Naive B cell (primary cell): Measurements from ENCODE around the gene CST9. TPM values are rescaled to one million over a fixed set of nuclear protein-coding genes. Genes with fewer than 3 reads are reported as not detected.

ENCODE experiments used
- ATAC-seq, 2 donors: fragments of 150-1000 bp; cut with Tn5 transposase; 2 replicates each; pipeline ENCODE4 v1.10.0; 2021; ENCODE audit warnings: low read depth in 2 of 2, mild to moderate bottlenecking in 2 of 2, moderate library complexity in 2 of 2
- DNase-seq: peaks from one replicate; pipeline ENCODE4 v3.0.0; 2022
- H3K27ac Mint-ChIP-seq, 6 donors: one replicate each; pipeline ENCODE4 v1.8.0; 2020 to 2022; ENCODE audit warnings: mild to moderate bottlenecking in 6 of 6, mixed read lengths in 6 of 6, moderate library complexity in 5 of 6, inconsistent platforms in 2 of 6
- H3K27me3 Mint-ChIP-seq, 3 donors: one replicate each; pipeline ENCODE4 v1.8.0; 2021 to 2022; ENCODE audit warnings: mixed read lengths in 3 of 3, mild to moderate bottlenecking in 1 of 3
- H3K36me3 Mint-ChIP-seq, 2 donors: one replicate each; pipeline ENCODE4 v1.8.0; 2020 to 2022; ENCODE audit warnings: mixed read lengths in 2 of 2, inconsistent platforms in 1 of 2, mild to moderate bottlenecking in 1 of 2
- H3K4me1 Mint-ChIP-seq, 3 donors: one replicate each; pipeline ENCODE4 v1.8.0; 2020 to 2022; ENCODE audit warnings: mixed read lengths in 3 of 3, inconsistent platforms in 1 of 3, mild to moderate bottlenecking in 1 of 3, moderate library complexity in 1 of 3
- H3K4me3 Mint-ChIP-seq, 8 donors: one replicate each; pipeline ENCODE4 v1.8.0; 2020 to 2022; ENCODE audit warnings: mild to moderate bottlenecking in 8 of 8, mixed read lengths in 8 of 8, moderate library complexity in 8 of 8, inconsistent platforms in 2 of 8
- H3K9me3 Mint-ChIP-seq, 7 donors: one replicate each; pipeline ENCODE4 v1.8.0; 2020 to 2022; ENCODE audit warnings: mixed read lengths in 7 of 7, mild to moderate bottlenecking in 5 of 7, inconsistent platforms in 2 of 7, moderate library complexity in 1 of 7
- polyA plus RNA-seq, 6 donors: library from polyadenylated mRNA; unstranded; fragments of 300-500 nt; fragmentation: Illumina TruSeq; gene quantifications; one replicate each; pipeline ENCODE4 v1.2.3, GENCODE V29; 2021; ENCODE audit warnings: low read depth in 6 of 6

CST9 gene, protein sequence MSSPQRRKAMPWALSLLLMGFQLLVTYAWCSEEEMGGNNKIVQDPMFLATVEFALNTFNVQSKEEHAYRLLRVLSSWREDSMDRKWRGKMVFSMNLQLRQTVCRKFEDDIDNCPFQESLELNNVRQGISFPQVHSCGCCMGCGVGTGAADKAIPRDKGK
- polyA plus RNA-seq = not detected

DNA sequence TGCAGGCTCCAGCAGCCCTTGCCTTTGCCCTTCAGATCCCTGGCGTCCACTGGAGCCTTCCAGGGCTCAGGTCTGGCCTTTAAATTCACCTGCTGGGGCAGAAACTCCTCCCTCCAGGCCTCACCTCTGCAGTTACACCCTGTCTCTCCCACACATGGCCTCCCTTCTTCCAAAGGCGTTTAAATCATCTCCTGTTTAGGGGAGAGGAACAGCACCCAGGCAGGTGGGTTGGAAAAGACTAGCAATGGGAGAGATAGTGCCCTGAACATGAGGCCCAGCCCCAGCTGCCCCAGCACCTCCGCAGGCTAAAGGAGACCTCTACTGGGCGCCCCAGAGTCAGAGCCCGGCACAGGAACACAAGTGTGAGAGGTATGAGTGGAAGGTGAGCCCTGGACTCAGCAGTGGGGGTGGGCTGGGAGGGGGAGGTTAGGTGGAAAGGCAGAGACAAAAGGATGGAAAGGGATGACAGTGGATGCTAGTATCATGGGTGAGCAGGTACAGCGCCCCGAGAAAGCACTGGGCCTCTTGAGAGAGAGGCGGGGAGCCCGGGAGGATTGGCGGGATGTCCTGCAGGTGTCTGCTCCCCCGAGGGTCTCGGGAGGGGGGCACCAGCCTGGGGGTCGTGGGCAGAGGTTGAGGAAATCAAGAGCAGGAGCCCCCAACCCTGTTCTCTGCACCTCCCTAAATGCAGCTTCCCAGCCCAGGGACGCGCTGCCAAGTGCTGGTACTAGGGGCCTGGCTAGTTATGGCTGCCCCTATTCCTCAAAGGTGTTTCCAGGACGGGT lies at the start of gene CST9:
TSS of gene CST9 (minus strand) at position 51 of the 785 bp plus-strand sequence. CDS start 53 bp downstream, outside the sequence.
- H3K4me1 Mint-ChIP-seq = no peaks in the 10 kb centered on the region
- ATAC-seq (no peak), DNase-seq (no peak)
- H3K27me3 Mint-ChIP-seq = peaks cover 0 to 4% (median 0%) of the 10 kb centered on the region in 3 donors
- peak within 1 kb of the TSS in 1 of 6 donors; percentile 76 for H3K27ac Mint-ChIP-seq
- H3K4me3 Mint-ChIP-seq = peak within 1 kb of the TSS in 1 of 8 donors; percentile 63
- H3K36me3 Mint-ChIP-seq = no peaks in the 10 kb centered on the region
- H3K9me3 Mint-ChIP-seq = peaks cover 0 to 2% (median 0%) of the 10 kb centered on the region in 7 donors

DNA sequence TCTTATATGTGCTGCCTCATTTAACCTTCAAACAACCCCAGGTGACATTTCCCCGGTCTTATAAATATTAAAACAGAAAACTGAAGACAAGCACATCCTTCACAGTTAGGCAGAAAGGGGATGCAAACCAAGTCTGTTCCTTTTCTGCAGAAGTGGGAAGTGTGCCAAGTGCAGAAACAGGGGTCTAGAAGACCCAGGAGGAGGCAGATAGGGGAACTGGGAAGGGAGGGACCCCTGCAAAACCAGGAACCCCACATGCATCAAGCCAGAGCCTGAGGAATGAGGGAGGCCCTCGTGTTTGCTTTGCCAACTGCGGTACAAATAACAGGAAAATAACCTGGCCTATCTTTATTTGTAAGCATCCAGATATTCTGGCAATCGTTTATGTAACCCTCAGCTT lies 49.0 kb upstream of the CST9 start:
- ATAC-seq (no peak), DNase-seq (no peak)
- no peaks in the 10 kb centered on the region for H3K36me3 Mint-ChIP-seq
- no peak overlapping the region for H3K4me3 Mint-ChIP-seq
- H3K4me1 Mint-ChIP-seq = peaks cover 4 to 19% (median 14%) of the 10 kb centered on the region in 3 donors
- H3K9me3 Mint-ChIP-seq = no peaks in the 10 kb centered on the region
- H3K27me3 Mint-ChIP-seq = peaks cover 0 to 11% (median 7%) of the 10 kb centered on the region in 3 donors
- peak overlapping the region in 1 of 6 donors; percentile 89 for H3K27ac Mint-ChIP-seq

DNA sequence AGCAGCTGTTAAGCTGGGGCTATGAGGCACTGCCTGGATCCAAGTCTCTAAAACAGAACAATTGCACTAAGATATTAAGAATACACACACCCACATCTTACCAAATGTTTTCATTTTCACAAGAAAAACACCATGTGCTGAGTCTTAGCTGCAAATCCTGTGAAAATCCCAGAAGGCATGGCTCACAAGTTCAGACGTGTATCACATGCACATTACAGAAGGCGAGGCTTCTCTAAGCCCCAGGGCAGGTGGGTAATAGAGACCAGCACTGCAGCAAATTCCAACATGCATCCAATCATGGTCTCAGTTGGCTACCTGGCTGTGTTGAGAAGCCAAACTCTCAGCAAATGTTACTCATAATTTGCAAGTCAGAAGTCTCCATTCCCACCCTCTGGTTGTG lies 48.3 kb upstream of the CST9 start:
- Mint-ChIP-seq H3K9me3 (no peaks in the 10 kb centered on the region), H3K27ac (no peak overlapping the region), H3K27me3 (peaks cover 0 to 11% (median 7%) of the 10 kb centered on the region in 3 donors), H3K4me3 (no peak overlapping the region), H3K36me3 (no peaks in the 10 kb centered on the region), H3K4me1 (peaks cover 4 to 19% (median 14%) of the 10 kb centered on the region in 3 donors)
- ATAC-seq (no peak), DNase-seq (no peak)

DNA sequence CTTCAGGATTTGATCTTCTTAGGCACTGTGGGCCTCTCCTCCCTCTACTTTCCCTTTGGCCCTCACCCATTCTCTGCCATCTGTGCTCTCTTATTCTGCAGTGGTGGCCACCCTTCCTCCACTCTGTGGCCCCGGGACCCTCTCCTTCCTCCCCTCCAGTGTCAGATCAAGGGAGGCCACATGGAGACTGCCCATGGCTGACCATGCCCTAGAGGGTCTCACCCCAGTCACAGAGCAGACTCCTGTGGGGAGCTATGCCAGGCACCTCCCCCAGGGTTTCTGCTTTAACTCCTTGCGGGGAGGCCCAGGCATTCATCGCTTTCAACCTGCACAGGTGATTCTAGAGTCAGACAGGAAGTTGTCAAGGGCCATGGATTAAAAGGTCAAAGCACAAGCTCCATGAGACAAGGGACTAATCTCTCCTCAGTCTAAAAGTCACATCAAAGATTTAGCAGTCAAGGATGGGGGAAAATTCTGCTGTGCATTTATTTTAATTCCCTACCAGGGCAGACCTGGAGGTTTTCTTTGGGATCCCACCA lies 47.8 kb upstream of the CST9 start:
- Mint-ChIP-seq H3K36me3 (no peaks in the 10 kb centered on the region), H3K4me1 (peaks cover 4 to 19% (median 14%) of the 10 kb centered on the region in 3 donors), H3K27me3 (peaks cover 0 to 11% (median 7%) of the 10 kb centered on the region in 3 donors), H3K4me3 (no peak overlapping the region), H3K27ac (no peak overlapping the region), H3K9me3 (no peaks in the 10 kb centered on the region)
- ATAC-seq = no peak
- DNase-seq = no peak

DNA sequence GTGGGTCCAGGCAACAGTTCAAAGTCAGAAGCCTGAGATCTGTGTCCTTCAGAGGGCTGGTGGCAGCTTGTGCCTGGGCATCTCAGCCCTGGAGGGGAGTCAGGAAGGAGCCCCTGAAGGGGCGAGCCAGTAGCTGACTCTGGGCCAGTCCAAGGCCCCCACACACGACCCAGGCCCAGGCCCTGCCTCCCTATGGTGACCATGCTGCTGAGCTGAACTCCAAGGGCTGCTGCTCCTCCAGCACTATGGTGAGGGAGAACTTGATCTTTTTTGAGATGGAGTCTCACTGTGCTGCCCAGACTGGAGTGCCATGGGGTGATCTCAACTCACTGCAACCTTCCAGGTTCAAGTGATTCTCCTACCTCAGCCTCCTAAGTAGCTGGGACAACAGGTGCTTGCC lies 47.2 kb upstream of the CST9 start:
- Mint-ChIP-seq H3K27me3 (peaks cover 0 to 11% (median 7%) of the 10 kb centered on the region in 3 donors), H3K4me3 (no peak overlapping the region), H3K9me3 (no peaks in the 10 kb centered on the region), H3K36me3 (no peaks in the 10 kb centered on the region), H3K4me1 (peaks cover 4 to 19% (median 14%) of the 10 kb centered on the region in 3 donors), H3K27ac (no peak overlapping the region)
- ATAC-seq = no peak
- no peak for DNase-seq

DNA sequence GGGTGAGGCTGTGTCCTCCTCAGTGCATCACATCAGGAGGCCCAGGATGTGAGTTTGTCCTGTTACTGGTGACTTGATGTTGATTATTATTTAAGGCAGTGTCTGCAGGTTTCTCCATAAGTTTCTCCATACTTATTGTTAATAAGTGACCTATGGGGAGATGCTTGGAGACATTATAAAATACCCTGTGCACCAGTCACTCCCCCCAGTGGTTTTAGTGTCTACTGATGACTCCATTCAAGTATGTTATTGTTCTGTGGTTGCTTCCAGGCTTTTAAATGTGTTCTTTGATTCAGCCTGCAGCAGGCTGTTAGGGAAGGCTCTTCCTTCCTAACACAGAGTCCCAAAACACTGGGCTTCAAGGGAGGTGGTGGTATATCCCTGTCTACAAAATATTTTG lies 46.7 kb upstream of the CST9 start:
- no peak overlapping the region for H3K27ac Mint-ChIP-seq
- H3K36me3 Mint-ChIP-seq = no peaks in the 10 kb centered on the region
- H3K4me1 Mint-ChIP-seq = peaks cover 4 to 19% (median 14%) of the 10 kb centered on the region in 3 donors
- DNase-seq = no peak
- H3K4me3 Mint-ChIP-seq = peak overlapping the region in 1 of 8 donors; percentile 28
- no peak for ATAC-seq
- H3K9me3 Mint-ChIP-seq = no peaks in the 10 kb centered on the region
- H3K27me3 Mint-ChIP-seq = peaks cover 0 to 11% (median 7%) of the 10 kb centered on the region in 3 donors

DNA sequence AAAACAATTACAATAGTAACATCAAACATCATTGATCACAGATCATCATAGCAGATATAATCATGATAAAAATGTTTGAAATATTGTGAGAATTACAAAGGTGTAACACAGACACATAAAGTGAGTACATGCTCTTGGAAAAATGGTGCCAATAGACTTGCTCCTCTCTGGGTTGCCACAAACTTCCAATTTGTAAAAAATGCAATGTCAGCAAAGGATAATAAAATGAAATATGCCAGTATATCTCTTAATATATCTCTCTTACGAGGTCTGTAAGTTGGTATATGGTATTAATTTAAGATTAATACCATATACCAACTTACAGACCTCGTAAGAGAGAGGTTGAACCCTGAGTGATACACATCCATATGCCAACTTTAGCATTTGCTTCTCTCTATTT lies 45.4 kb upstream of the CST9 start:
- DNase-seq (no peak), ATAC-seq (no peak)
- Mint-ChIP-seq H3K4me1 (peaks cover 4 to 19% (median 14%) of the 10 kb centered on the region in 3 donors), H3K27ac (no peak overlapping the region), H3K9me3 (no peaks in the 10 kb centered on the region), H3K27me3 (peaks cover 0 to 11% (median 7%) of the 10 kb centered on the region in 3 donors), H3K4me3 (no peak overlapping the region), H3K36me3 (no peaks in the 10 kb centered on the region)

DNA sequence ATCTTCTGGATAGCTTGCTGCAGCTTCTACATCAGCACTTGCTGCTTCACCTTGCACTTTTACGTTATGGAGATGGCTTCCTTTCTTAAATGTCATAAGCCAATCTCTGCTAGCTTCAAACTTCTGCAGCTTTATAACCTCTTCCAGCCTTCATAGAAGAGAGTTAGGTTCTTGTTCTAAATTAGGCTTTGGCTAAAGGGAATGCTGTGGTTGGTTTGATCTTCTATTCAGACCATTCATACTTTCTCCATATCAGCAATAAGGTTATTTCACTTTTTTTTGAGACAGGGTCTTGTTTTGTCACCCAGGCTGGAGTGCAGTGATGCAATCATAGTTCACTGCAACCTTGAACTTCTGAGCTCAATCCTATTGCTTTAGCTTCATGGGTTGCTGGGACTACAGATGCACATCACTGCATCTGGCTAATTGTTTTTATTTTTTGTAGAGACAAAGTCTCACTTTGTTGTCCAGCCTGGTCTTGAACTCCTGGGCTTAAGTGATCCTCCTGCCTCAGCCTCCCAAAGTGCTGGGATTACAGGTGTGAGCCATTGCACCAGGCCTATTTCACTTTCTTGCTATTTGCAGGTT lies 44.2 kb upstream of the CST9 start:
- no peak for ATAC-seq
- Mint-ChIP-seq H3K27ac (no peak overlapping the region), H3K36me3 (no peaks in the 10 kb centered on the region), H3K4me3 (no peak overlapping the region), H3K9me3 (peaks cover 0 to 5% (median 0%) of the 10 kb centered on the region in 7 donors), H3K4me1 (peaks cover 0 to 13% (median 5%) of the 10 kb centered on the region in 3 donors), H3K27me3 (peaks cover 0 to 11% (median 7%) of the 10 kb centered on the region in 3 donors)
- no peak for DNase-seq

DNA sequence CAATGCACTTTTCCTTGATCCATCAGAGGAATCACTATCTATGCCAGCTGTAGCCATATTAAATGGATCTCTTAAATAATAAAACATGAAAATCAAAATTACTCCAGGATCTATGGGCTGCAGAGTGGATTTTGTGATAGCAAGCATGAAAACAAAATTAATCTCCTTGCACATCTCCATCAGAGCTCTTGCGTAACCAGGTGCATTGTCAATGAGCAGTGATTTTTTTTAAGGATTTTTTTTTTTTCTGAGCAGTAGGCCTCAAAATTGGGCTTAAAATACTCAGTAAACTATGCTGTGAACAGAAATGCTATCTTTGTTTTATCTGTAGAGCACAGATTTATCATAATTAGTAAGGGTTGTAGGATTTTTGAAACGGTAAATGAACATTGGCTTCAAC lies 43.5 kb upstream of the CST9 start:
- Mint-ChIP-seq H3K4me3 (no peak overlapping the region), H3K4me1 (peaks cover 0 to 7% (median 0%) of the 10 kb centered on the region in 3 donors), H3K27ac (no peak overlapping the region), H3K27me3 (peaks cover 0 to 7% (median 7%) of the 10 kb centered on the region in 3 donors), H3K36me3 (no peaks in the 10 kb centered on the region), H3K9me3 (peaks cover 0 to 5% (median 0%) of the 10 kb centered on the region in 7 donors)
- DNase-seq (no peak), ATAC-seq (no peak)

DNA sequence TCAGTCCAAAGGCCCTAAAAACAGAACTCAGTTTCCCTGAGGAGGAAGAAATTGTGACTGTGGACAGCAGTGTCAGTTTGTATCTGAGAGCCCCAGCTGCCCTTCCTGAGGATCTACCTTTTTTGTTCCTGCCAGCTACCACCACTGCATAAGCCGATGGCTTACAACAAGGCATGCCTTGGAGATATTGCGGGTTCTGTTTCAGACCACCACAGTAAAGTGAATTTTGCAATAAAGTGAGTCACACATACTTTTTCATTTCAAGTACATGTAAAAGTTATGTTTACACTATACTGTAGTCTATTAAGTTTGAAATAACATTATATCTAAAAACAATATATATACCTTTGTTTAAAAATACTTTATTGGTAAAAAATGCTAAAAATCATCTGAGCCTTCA lies 41.6 kb upstream of the CST9 start:
- DNase-seq = no peak
- Mint-ChIP-seq H3K27me3 (no peaks in the 10 kb centered on the region), H3K27ac (no peak overlapping the region), H3K9me3 (peaks cover 0 to 5% (median 0%) of the 10 kb centered on the region in 7 donors), H3K4me3 (no peak overlapping the region), H3K4me1 (peaks cover 4 to 7% (median 5%) of the 10 kb centered on the region in 3 donors), H3K36me3 (no peaks in the 10 kb centered on the region)
- ATAC-seq = no peak

DNA sequence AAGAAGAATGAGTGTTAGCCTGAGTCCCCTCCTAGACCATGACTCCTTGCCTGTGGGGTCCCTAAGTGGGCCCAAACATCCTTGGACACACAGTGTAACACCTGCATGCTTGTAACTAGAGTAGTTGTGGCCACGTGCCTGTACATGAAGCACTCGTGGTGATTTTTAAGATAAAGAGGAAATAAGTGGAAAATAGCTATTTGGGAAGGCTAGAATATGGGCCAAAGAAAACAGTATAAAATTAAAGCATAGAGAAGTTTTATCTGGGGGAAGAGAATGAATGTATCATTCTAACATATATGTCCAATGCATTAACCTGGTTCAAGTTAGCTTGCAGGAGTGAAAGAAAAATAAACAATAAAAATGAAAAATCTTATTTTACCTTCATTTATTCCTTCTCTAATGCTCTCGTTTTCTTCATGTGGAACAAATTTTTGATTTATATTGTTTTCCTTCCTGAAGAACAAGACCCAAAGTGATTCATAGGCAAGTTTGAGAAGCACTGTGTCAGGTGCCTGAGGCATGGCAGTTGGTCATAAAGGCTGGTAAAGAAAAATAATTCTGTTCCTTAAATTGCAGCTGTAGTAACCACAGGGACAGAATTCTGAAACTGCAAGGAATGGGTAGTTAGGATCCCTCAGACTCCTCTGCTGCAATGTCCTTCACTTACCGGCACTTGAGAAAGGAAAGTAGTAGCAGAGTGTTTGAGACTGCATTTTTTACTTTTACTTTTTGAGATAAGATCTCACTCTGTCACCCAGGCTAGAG lies 40.6 kb upstream of the CST9 start:
- DNase-seq = no peak
- no peak overlapping the region for H3K4me3 Mint-ChIP-seq
- H3K9me3 Mint-ChIP-seq = peaks cover 0 to 5% (median 0%) of the 10 kb centered on the region in 7 donors
- peaks cover 4 to 7% (median 5%) of the 10 kb centered on the region in 3 donors for H3K4me1 Mint-ChIP-seq
- no peak for ATAC-seq
- no peaks in the 10 kb centered on the region for H3K27me3 Mint-ChIP-seq
- H3K36me3 Mint-ChIP-seq = no peaks in the 10 kb centered on the region
- H3K27ac Mint-ChIP-seq = peak overlapping the region in 1 of 6 donors; percentile 44

DNA sequence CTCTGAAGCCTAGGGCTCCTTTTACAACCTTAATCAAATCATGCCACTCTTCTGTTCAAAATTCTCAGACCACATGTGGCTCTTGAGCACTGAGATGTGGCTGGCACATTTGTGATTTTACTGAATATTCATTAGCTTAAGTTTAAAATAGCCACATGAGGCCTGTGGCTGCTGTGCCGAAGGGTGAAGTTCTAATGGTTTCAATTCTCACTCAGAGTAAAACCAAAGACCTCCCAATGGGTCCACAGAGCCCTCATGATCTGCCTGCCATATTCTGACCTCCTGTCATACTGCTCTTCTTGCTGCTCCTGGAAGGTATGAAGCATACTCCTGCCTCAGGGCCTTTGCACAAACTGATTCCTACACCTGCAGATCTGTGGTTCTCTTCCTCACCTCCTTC lies 39.9 kb upstream of the CST9 start:
- H3K27ac Mint-ChIP-seq = peak overlapping the region in 1 of 6 donors; percentile 44
- DNase-seq (no peak), ATAC-seq (no peak)
- H3K9me3 Mint-ChIP-seq = peaks cover 0 to 5% (median 0%) of the 10 kb centered on the region in 7 donors
- H3K4me1 Mint-ChIP-seq = peaks cover 4 to 12% (median 5%) of the 10 kb centered on the region in 3 donors
- no peaks in the 10 kb centered on the region for H3K36me3 Mint-ChIP-seq
- no peak overlapping the region for H3K4me3 Mint-ChIP-seq
- no peaks in the 10 kb centered on the region for H3K27me3 Mint-ChIP-seq

DNA sequence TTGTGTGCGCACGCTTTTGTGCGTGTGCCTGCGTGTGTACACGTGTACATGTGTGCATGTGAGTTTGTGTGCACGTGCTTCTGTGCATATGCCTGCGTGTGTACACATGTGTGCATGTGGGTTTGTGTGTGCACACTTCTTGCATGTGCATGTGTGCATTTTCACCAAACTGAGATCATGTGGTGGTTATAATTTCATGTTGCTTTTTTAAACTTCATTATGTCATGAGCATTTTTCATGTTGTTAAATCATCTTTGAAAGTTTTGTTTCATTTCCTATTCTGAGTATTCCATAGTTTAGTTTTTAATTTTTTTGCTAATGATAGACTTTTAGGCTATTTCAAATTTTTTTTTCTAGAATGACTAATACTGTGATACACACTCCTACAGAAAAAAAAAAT lies 38.4 kb upstream of the CST9 start:
- Mint-ChIP-seq H3K4me1 (peaks cover 4 to 26% (median 9%) of the 10 kb centered on the region in 3 donors), H3K4me3 (no peak overlapping the region), H3K9me3 (peaks cover 0 to 5% (median 0%) of the 10 kb centered on the region in 7 donors), H3K36me3 (no peaks in the 10 kb centered on the region), H3K27me3 (peaks cover 0 to 8% (median 6%) of the 10 kb centered on the region in 3 donors), H3K27ac (no peak overlapping the region)
- ATAC-seq = no peak
- DNase-seq = no peak
